ENCODE results near the gene VMP1.
"Not testable (repeated sequence)": the region's sequence is repeated elsewhere in the genome, so short reads cannot be mapped to it uniquely, and the experiment has no call there.

Gene VMP1

GRCh38 chr17:59853168-59853918, 145.9 kb downstream of the VMP1 start:
- TF ChIP-seq, protein P1, sequence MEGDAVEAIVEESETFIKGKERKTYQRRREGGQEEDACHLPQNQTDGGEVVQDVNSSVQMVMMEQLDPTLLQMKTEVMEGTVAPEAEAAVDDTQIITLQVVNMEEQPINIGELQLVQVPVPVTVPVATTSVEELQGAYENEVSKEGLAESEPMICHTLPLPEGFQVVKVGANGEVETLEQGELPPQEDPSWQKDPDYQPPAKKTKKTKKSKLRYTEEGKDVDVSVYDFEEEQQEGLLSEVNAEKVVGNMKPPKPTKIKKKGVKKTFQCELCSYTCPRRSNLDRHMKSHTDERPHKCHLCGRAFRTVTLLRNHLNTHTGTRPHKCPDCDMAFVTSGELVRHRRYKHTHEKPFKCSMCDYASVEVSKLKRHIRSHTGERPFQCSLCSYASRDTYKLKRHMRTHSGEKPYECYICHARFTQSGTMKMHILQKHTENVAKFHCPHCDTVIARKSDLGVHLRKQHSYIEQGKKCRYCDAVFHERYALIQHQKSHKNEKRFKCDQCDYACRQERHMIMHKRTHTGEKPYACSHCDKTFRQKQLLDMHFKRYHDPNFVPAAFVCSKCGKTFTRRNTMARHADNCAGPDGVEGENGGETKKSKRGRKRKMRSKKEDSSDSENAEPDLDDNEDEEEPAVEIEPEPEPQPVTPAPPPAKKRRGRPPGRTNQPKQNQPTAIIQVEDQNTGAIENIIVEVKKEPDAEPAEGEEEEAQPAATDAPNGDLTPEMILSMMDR (conservative IDR thresholded peaks at IDR 0.05; ENCODE audit: low read depth, low read length): peak; percentile 77
- DNase-seq (ENCODE audit: low read depth): peak; percentile 94
- H3K4me3 ChIP-seq (ENCODE audit: low read depth, low read length): no peak overlapping the region

GRCh38 chr17:59853919-59854729, 146.7 kb downstream of the VMP1 start:
- not testable (repeated sequence) for DNase-seq (ENCODE audit: low read depth); H3K4me3 ChIP-seq (ENCODE audit: low read depth, low read length)

GRCh38 chr17:59856859-59857794, 149.7 kb downstream of the VMP1 start:
- TF ChIP-seq, protein P1 (conservative IDR thresholded peaks at IDR 0.05; ENCODE audit: low read depth, low read length): no peak
- DNase-seq (ENCODE audit: low read depth): no peak
- H3K4me3 ChIP-seq (ENCODE audit: low read depth, low read length): no peak overlapping the region

DNA sequence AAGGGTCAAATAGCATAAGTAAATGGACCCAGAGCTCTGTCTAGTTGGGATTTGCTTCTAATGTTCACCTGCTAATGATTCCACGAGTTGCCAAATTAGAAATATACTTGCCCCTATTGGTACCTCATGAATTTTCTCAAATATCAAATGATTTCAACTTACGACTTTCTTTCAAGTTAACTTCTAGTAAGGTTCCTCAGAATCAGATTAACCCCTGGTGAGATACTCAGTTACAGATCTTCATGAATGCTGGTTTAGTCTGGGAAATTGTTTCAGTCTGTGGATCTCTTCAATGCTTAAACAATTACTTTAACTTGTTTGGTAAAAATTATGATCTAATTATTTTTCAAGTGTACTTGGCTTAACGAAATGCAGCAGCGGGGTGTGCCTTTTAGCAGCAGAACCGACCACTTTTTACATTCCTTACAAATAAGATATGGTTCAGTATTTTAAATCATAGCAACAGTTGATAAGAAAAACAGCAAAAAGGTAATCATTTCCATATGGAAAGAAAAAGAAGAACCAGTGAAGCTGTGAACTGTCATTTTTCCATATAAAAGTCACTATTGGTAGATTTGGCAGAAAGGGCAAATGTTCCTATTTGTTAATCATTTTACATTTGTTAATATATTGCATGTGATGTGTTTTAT, 150.8 kb downstream of the VMP1 start:
- H3K4me3 ChIP-seq (ENCODE audit: low read depth, low read length): no peak overlapping the region
- no peak for DNase-seq (ENCODE audit: low read depth)
- TF ChIP-seq, protein P1 (conservative IDR thresholded peaks at IDR 0.05; ENCODE audit: low read depth, low read length): no peak

- DNase-seq (ENCODE audit: low read depth): no peak
- TF ChIP-seq, protein P1 (conservative IDR thresholded peaks at IDR 0.05; ENCODE audit: low read depth, low read length): no peak
- no peak overlapping the region for H3K4me3 ChIP-seq (ENCODE audit: low read depth, low read length)
These were observed 151.5 kb downstream of the VMP1 start for GRCh38 chr17:59858932-59859331.

GRCh38 chr17:59859444-59860025, 152.1 kb downstream of the VMP1 start:
- H3K4me3 ChIP-seq (ENCODE audit: low read depth, low read length): no peak overlapping the region
- peak; percentile 83 for DNase-seq (ENCODE audit: low read depth)
- TF ChIP-seq, protein P1 (conservative IDR thresholded peaks at IDR 0.05; ENCODE audit: low read depth, low read length): peak; percentile 65
